Measurements from ENCODE around the gene KRTAP2-4.
"Not testable (repeated sequence)": the region's sequence is repeated elsewhere in the genome, so short reads cannot be mapped to it uniquely, and the experiment has no call there.

KRTAP2-4 gene

DNA sequence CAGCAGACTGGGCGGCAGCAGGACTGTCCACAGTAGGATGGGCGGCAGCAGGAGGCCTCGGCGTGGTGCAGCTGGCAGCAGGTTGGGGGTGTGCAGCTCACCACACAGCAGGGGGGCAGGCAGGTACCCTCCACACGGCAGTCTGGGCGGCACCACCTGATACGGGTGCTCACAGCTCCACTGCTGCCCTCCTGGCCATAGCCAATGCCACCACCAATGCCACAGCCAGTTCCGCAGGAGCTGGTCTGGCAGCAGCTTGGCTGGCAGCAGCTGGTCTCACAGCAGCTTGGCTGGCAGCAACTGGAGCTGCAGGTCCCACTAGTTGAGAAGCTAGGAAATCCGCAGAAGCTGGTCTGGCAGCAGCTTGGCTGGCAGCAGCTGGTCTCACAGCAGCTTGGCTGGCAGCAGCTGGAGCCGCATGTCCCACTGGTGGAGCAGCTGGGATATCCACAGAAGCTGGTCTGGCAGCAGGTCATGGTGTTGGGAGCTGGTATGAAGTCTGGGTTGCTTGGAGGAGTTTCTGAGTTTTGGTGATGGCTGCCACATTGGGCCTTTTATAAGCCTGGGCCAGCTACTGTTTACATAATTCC, 31.2 kb downstream of the KRTAP2-4 start, which contains the start of gene KRTAP1-3:
KRTAP1-3 (minus strand) TSS at position 529 of the 590 bp plus-strand sequence; CDS start at position 476, 53 bp downstream.
- H4K8ac ChIP-seq (ENCODE audit: low read length); H2BK120ac ChIP-seq (ENCODE audit: low read depth, low read length); H3K4me2 ChIP-seq (ENCODE audit: low read length, poor library complexity, severe bottlenecking); H3K79me1 ChIP-seq (replicated peaks; ENCODE audit: low read length, poor library complexity, severe bottlenecking); H3K4ac ChIP-seq (ENCODE audit: low read depth in 1 of 2, low read length in 2 of 2); H2AFZ ChIP-seq (ENCODE audit: low read depth, low read length); H4K91ac ChIP-seq (ENCODE audit: low read length); H3K27me3 ChIP-seq (ENCODE audit: control insufficient read depth in 1 of 2, insufficient read depth in 1 of 2, low read length in 2 of 2); H3K27ac ChIP-seq (ENCODE audit: low read length, poor library complexity, severe bottlenecking); H2BK5ac ChIP-seq (ENCODE audit: low read depth, low read length, poor library complexity, severe bottlenecking); H3K4me3 ChIP-seq (ENCODE audit: insufficient read depth in 1 of 2, low read depth in 1 of 2, low read length in 2 of 2); DNase-seq; H2BK12ac ChIP-seq (ENCODE audit: low read length in 2 of 2); H2AK5ac ChIP-seq (ENCODE audit: low read length, severe bottlenecking); H3K23ac ChIP-seq (ENCODE audit: low read length in 2 of 2); H3K36me3 ChIP-seq (ENCODE audit: control insufficient read depth in 1 of 2, insufficient read depth in 2 of 2, low read depth in 1 of 2, low read length in 2 of 2); H3K9ac ChIP-seq (ENCODE audit: low read length); H3K4me1 ChIP-seq (ENCODE audit: control insufficient read depth, insufficient read depth, low read depth, low read length); H3K9me3 ChIP-seq (ENCODE audit: control insufficient read depth, low read length); H2BK15ac ChIP-seq (ENCODE audit: low read depth, poor library complexity, severe bottlenecking): not testable (repeated sequence)
- WGBS: 89% methylated on average over 5 of the region's 10 CpGs
- peak within 1 kb of the TSS in 1 of 2 experiments; percentile 24 for H3K18ac ChIP-seq (ENCODE audit: low read depth in 1 of 2, low read length in 2 of 2)
- H3K14ac ChIP-seq (ENCODE audit: low read length in 2 of 2): peak within 1 kb of the TSS in 1 of 2 experiments; percentile 65

DNA sequence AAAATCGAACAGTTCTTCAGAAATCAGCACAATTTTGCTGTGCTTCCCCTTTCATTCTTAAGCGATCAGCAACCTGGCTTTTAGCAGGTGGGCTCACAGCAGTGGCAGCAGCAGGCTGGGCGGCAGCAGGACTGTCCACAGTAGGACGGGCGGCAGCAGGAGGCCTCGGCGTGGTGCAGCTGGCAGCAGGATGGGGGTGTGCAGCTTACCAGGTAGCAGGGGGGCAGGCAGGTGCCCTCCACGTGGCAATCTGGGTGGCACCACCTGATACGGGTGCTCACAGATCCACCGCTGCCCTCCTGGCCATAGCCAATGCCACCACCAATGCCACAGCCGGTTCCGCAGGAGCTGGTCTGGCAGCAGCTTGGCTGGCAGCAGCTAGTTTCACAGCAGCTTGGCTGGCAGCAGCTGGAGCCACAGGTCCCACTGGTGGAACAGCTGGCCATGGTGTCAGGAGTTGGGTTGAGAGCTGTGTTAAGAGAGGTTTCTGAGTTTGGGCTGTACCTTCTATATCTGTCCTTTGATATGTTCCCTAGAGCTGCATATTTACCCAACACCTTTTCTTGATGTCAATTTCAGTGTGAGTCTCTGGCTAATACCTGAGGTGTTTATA, 35.9 kb downstream of the KRTAP2-4 start, which contains the start of gene KRTAP1-4:
KRTAP1-4 (minus strand) TSS at position 563 of the 613 bp plus-strand sequence; CDS start at position 446, 117 bp downstream.
- H3K79me1 ChIP-seq (replicated peaks; ENCODE audit: low read length, poor library complexity, severe bottlenecking): no peaks in the 10 kb centered on the region
- H2BK120ac ChIP-seq (ENCODE audit: low read depth, low read length): no peak within 1 kb of the TSS
- H3K27ac ChIP-seq (ENCODE audit: low read length, poor library complexity, severe bottlenecking): no peak within 1 kb of the TSS
- no peak within 1 kb of the TSS for H2BK15ac ChIP-seq (ENCODE audit: low read depth, poor library complexity, severe bottlenecking)
- no peak within 1 kb of the TSS for H2BK5ac ChIP-seq (ENCODE audit: low read depth, low read length, poor library complexity, severe bottlenecking)
- H3K9ac ChIP-seq (ENCODE audit: low read length): no peak within 1 kb of the TSS
- no peak within 1 kb of the TSS for H2BK12ac ChIP-seq (ENCODE audit: low read length in 2 of 2)
- 83% methylated on average over 12 of the region's 12 CpGs for WGBS
- no peaks in the 10 kb centered on the region for H3K9me3 ChIP-seq (ENCODE audit: control insufficient read depth, low read length)
- no peak within 1 kb of the TSS for H2AFZ ChIP-seq (ENCODE audit: low read depth, low read length)
- H2AK5ac ChIP-seq (ENCODE audit: low read length, severe bottlenecking): peak within 1 kb of the TSS; percentile 70
- H4K91ac ChIP-seq (ENCODE audit: low read length): no peak within 1 kb of the TSS
- peak within 1 kb of the TSS in 1 of 2 experiments; percentile 62 for H3K14ac ChIP-seq (ENCODE audit: low read length in 2 of 2)
- H3K18ac ChIP-seq (ENCODE audit: low read depth in 1 of 2, low read length in 2 of 2): no peak within 1 kb of the TSS
- H3K4me2 ChIP-seq (ENCODE audit: low read length, poor library complexity, severe bottlenecking): no peak within 1 kb of the TSS
- H3K27me3 ChIP-seq (ENCODE audit: control insufficient read depth in 1 of 2, insufficient read depth in 1 of 2, low read length in 2 of 2): no peaks in the 10 kb centered on the region
- H4K8ac ChIP-seq (ENCODE audit: low read length): no peak within 1 kb of the TSS
- no peak within 1 kb of the TSS for H3K4me3 ChIP-seq (ENCODE audit: insufficient read depth in 1 of 2, low read depth in 1 of 2, low read length in 2 of 2)
- H3K4me1 ChIP-seq (ENCODE audit: control insufficient read depth, insufficient read depth, low read depth, low read length): peaks cover 5% of the 10 kb centered on the region
- H3K23ac ChIP-seq (ENCODE audit: low read length in 2 of 2): no peak within 1 kb of the TSS
- no peak within 1 kb of the TSS for H3K4ac ChIP-seq (ENCODE audit: low read depth in 1 of 2, low read length in 2 of 2)
- no peak for DNase-seq
- H3K36me3 ChIP-seq (ENCODE audit: control insufficient read depth in 1 of 2, insufficient read depth in 2 of 2, low read depth in 1 of 2, low read length in 2 of 2): no peaks in the 10 kb centered on the region

DNA sequence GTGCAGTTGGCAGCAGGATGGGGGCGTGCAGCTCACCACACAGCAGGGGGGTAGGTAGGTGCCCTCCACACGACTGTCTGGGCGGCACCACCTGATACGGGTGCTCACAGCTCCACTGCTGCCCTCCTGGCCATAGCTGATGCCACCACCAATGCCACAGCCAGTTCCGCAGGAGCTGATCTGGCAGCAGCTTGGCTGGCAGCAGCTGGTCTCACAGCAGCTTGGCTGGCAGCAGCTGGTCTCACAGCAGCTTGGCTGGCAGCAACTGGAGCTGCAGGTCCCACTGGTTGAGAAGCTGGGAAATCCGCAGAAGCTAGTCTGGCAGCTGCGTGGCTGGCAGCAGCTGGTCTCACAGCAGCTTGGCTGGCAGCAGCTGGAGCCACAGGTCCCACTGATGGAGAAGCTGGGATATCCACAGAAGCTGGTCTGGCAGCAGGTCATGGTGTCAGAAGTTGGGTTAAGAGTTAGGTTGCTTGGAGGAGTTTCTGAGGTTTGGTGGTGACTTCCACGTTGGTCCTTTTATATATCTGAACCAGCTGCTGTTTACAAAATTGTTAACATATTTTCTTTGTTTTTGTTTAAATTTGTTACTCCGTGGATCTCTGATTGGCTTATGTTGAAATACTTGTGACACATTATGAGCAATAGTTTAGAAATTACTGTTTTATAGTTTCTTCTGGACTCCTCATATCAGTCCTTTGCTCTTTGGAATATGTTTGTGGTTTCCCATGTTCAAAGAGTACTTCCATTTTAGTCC, 38.8 kb downstream of the KRTAP2-4 start, which contains the start of gene KRTAP1-5:
KRTAP1-5 (minus strand) TSS at position 494 of the 757 bp plus-strand sequence; CDS start at position 441, 53 bp downstream.
- no peak within 1 kb of the TSS for H4K8ac ChIP-seq (ENCODE audit: low read length)
- H3K18ac ChIP-seq (ENCODE audit: low read depth in 1 of 2, low read length in 2 of 2): peak within 1 kb of the TSS in 1 of 2 experiments; percentile 68
- no peaks in the 10 kb centered on the region for H3K9me3 ChIP-seq (ENCODE audit: control insufficient read depth, low read length)
- peak within 1 kb of the TSS; percentile 13 for H3K9ac ChIP-seq (ENCODE audit: low read length)
- H2BK15ac ChIP-seq (ENCODE audit: low read depth, poor library complexity, severe bottlenecking): no peak within 1 kb of the TSS
- H3K27me3 ChIP-seq (ENCODE audit: control insufficient read depth in 1 of 2, insufficient read depth in 1 of 2, low read length in 2 of 2): no peaks in the 10 kb centered on the region
- no peaks in the 10 kb centered on the region for H3K36me3 ChIP-seq (ENCODE audit: control insufficient read depth in 1 of 2, insufficient read depth in 2 of 2, low read depth in 1 of 2, low read length in 2 of 2)
- H3K14ac ChIP-seq (ENCODE audit: low read length in 2 of 2): peak within 1 kb of the TSS in 1 of 2 experiments; percentile 87
- no peak within 1 kb of the TSS for H2BK5ac ChIP-seq (ENCODE audit: low read depth, low read length, poor library complexity, severe bottlenecking)
- WGBS: 97% methylated on average over 7 of the region's 9 CpGs
- H2AFZ ChIP-seq (ENCODE audit: low read depth, low read length): no peak within 1 kb of the TSS
- no peak within 1 kb of the TSS for H3K4me2 ChIP-seq (ENCODE audit: low read length, poor library complexity, severe bottlenecking)
- no peak within 1 kb of the TSS for H3K4ac ChIP-seq (ENCODE audit: low read depth in 1 of 2, low read length in 2 of 2)
- DNase-seq: peak; percentile 30
- H3K4me1 ChIP-seq (ENCODE audit: control insufficient read depth, insufficient read depth, low read depth, low read length): peaks cover 3% of the 10 kb centered on the region
- H3K4me3 ChIP-seq (ENCODE audit: insufficient read depth in 1 of 2, low read depth in 1 of 2, low read length in 2 of 2): no peak within 1 kb of the TSS
- no peak within 1 kb of the TSS for H3K27ac ChIP-seq (ENCODE audit: low read length, poor library complexity, severe bottlenecking)
- no peak within 1 kb of the TSS for H2AK5ac ChIP-seq (ENCODE audit: low read length, severe bottlenecking)
- no peak within 1 kb of the TSS for H4K91ac ChIP-seq (ENCODE audit: low read length)
- no peak within 1 kb of the TSS for H2BK12ac ChIP-seq (ENCODE audit: low read length in 2 of 2)
- peak within 1 kb of the TSS in 1 of 2 experiments; percentile 77 for H3K23ac ChIP-seq (ENCODE audit: low read length in 2 of 2)
- H2BK120ac ChIP-seq (ENCODE audit: low read depth, low read length): no peak within 1 kb of the TSS
- no peaks in the 10 kb centered on the region for H3K79me1 ChIP-seq (replicated peaks; ENCODE audit: low read length, poor library complexity, severe bottlenecking)

DNA sequence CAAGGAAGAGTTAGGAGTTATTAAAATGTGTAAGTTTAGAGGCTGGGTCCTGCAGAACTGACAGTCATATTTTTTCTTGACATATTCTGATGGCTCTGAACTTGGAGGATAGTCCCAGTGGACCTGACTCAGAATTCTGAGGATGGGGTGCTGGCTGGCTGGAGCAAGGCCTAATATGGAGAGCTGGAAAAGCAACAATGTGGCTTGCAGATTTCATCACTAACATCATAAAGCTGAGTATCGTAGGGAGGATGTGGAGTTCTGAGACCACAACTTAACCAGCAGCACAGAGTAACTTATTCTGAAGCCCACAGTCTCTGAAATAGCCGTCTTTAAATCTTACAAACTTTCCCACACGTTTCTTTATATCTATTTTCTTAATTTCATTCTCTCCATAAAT, 41.0 kb downstream of the KRTAP2-4 start:
- H3K4me3 ChIP-seq (ENCODE audit: insufficient read depth in 1 of 2, low read depth in 1 of 2, low read length in 2 of 2): no peak overlapping the region
- H3K36me3 ChIP-seq (ENCODE audit: control insufficient read depth in 1 of 2, insufficient read depth in 2 of 2, low read depth in 1 of 2, low read length in 2 of 2): no peaks in the 10 kb centered on the region
- H2BK12ac ChIP-seq (ENCODE audit: low read length in 2 of 2): no peak overlapping the region
- H2AK5ac ChIP-seq (ENCODE audit: low read length, severe bottlenecking): no peak overlapping the region
- H3K9ac ChIP-seq (ENCODE audit: low read length): peak overlapping the region; percentile 7
- H2BK15ac ChIP-seq (ENCODE audit: low read depth, poor library complexity, severe bottlenecking): no peak overlapping the region
- no peak for DNase-seq
- H4K8ac ChIP-seq (ENCODE audit: low read length): no peak overlapping the region
- no peak overlapping the region for H3K27ac ChIP-seq (ENCODE audit: low read length, poor library complexity, severe bottlenecking)
- H3K18ac ChIP-seq (ENCODE audit: low read depth in 1 of 2, low read length in 2 of 2): no peak overlapping the region
- no peak overlapping the region for H3K4me2 ChIP-seq (ENCODE audit: low read length, poor library complexity, severe bottlenecking)
- 72% methylated on average over 1 of the region's 3 CpGs for WGBS
- no peaks in the 10 kb centered on the region for H3K9me3 ChIP-seq (ENCODE audit: control insufficient read depth, low read length)
- no peaks in the 10 kb centered on the region for H3K27me3 ChIP-seq (ENCODE audit: control insufficient read depth in 1 of 2, insufficient read depth in 1 of 2, low read length in 2 of 2)
- H2BK120ac ChIP-seq (ENCODE audit: low read depth, low read length): no peak overlapping the region
- H3K14ac ChIP-seq (ENCODE audit: low read length in 2 of 2): no peak overlapping the region
- no peak overlapping the region for H3K23ac ChIP-seq (ENCODE audit: low read length in 2 of 2)
- H2BK5ac ChIP-seq (ENCODE audit: low read depth, low read length, poor library complexity, severe bottlenecking): no peak overlapping the region
- peaks cover 3% of the 10 kb centered on the region for H3K4me1 ChIP-seq (ENCODE audit: control insufficient read depth, insufficient read depth, low read depth, low read length)
- H3K4ac ChIP-seq (ENCODE audit: low read depth in 1 of 2, low read length in 2 of 2): no peak overlapping the region
- no peak overlapping the region for H2AFZ ChIP-seq (ENCODE audit: low read depth, low read length)
- H4K91ac ChIP-seq (ENCODE audit: low read length): no peak overlapping the region
- H3K79me1 ChIP-seq (replicated peaks; ENCODE audit: low read length, poor library complexity, severe bottlenecking): no peaks in the 10 kb centered on the region
